Measurements from ENCODE around the gene TREML2. TPM values are rescaled to one million over a fixed set of nuclear protein-coding genes. Genes with fewer than 3 reads are reported as not detected.

The TREML2 gene
- total RNA-seq, 2 donors from 2014 or later, result 0.17 TPM; not detected in 1

DNA sequence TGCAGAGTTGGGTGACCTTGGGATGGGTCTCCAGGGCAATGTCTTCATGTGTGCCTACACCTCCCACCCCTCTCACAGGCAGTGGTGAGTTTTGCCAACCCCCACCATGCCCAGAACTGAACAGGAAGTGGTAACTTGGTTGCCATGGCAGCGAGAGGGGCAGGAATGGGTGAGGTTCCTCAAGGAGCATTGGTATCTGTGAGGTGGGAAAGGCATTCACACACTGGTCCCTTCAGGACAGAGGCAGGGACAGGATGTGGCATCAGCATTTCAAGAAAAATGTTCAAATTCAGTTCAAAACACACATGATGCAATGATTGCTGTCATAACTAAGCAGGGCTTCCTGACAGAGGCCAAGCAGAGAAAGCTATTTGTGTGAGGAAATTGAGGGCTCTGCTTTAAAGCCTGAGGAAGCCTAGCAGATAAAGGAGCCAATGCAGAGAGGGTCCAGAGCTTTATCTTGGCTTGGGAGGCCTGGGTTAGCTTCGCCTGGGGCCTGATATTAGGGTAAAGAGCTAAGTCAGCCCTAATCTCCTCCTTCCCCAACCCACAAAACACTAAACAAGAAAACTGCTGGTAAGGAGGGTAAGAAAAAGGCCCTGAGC, 551 bp downstream of the TREML2 start:
- H3K9me3 ChIP-seq, result no peaks in the 10 kb centered on the region
- TF ChIP-seq, protein P1, sequence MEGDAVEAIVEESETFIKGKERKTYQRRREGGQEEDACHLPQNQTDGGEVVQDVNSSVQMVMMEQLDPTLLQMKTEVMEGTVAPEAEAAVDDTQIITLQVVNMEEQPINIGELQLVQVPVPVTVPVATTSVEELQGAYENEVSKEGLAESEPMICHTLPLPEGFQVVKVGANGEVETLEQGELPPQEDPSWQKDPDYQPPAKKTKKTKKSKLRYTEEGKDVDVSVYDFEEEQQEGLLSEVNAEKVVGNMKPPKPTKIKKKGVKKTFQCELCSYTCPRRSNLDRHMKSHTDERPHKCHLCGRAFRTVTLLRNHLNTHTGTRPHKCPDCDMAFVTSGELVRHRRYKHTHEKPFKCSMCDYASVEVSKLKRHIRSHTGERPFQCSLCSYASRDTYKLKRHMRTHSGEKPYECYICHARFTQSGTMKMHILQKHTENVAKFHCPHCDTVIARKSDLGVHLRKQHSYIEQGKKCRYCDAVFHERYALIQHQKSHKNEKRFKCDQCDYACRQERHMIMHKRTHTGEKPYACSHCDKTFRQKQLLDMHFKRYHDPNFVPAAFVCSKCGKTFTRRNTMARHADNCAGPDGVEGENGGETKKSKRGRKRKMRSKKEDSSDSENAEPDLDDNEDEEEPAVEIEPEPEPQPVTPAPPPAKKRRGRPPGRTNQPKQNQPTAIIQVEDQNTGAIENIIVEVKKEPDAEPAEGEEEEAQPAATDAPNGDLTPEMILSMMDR (IDR thresholded peaks at IDR 0.05), result no peak
- TF ChIP-seq POLR2A (IDR thresholded peaks at IDR 0.05) (no peak), POLR2AphosphoS5 (IDR thresholded peaks at IDR 0.05) (no peak)
- intact Hi-C loops (cut with DNase I), result no loop called here
- WGBS, result 80% methylated on average over 2 of the region's 2 CpGs
- H3K27me3 ChIP-seq (replicated peaks; ENCODE audit: insufficient read depth), result no peaks in the 10 kb centered on the region
- DNase-seq (ENCODE audit: low spot score), result no peak
- H3K4me1 ChIP-seq (replicated peaks), result no peaks in the 10 kb centered on the region
- H3K36me3 ChIP-seq, result no peaks in the 10 kb centered on the region
- no peak overlapping the region for H3K4me3 ChIP-seq
- no peak overlapping the region for H3K27ac ChIP-seq

DNA sequence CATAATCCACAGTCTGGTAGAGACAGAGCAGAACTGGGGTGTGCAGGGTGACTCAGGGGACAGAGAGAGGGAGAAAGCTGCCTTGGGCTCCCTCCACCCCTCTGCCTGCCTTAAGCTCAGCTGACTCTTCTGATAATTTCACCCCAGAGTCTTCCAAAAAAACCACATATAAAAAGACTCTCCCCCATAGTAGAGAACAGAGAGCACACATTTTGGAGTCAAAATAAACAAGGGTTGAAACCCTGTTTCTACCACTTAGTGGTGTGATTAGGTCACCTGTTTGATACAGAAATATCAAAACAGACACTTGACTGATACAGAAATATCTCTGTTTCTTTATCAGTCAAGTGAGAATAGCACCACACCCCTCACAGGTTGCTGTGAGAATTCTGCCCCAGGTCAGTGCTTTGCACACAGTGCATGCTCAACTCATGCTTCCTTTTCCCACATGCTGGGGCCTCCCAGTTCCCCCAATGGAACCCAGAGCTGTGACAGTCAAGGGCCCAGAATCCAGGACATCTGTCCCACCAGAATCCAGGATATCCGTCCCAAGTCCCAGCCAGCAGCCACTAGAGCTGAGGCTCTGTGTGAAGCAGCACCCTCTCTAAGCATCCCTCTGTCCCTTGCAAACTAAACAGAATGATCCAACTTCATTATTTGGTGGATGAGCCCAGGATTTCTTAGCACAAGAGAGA, 1.2 kb downstream of the TREML2 start:
- Histone ChIP-seq H3K4me3 (no peak overlapping the region), H3K27ac (no peak overlapping the region), H3K9me3 (no peaks in the 10 kb centered on the region), H3K4me1 (replicated peaks) (no peaks in the 10 kb centered on the region), H3K36me3 (no peaks in the 10 kb centered on the region), H3K27me3 (replicated peaks; ENCODE audit: insufficient read depth) (no peaks in the 10 kb centered on the region)
- DNase-seq (ENCODE audit: low spot score), result no peak
- no peak for TF ChIP-seq POLR2AphosphoS5 (IDR thresholded peaks at IDR 0.05)
- no peak for TF ChIP-seq POLR2A (IDR thresholded peaks at IDR 0.05)
- TF ChIP-seq, protein P1 (IDR thresholded peaks at IDR 0.05), result no peak
- intact Hi-C loops (cut with DNase I), result no loop called here
- 88% methylated on average over 1 of the region's 1 CpG for WGBS

- Histone ChIP-seq H3K4me1 (replicated peaks) (no peaks in the 10 kb centered on the region), H3K27ac (no peak overlapping the region), H3K36me3 (no peaks in the 10 kb centered on the region), H3K4me3 (no peak overlapping the region), H3K9me3 (no peaks in the 10 kb centered on the region), H3K27me3 (replicated peaks; ENCODE audit: insufficient read depth) (no peaks in the 10 kb centered on the region)
- no peak for DNase-seq (ENCODE audit: low spot score)
- TF ChIP-seq POLR2AphosphoS5 (IDR thresholded peaks at IDR 0.05), result no peak
- TF ChIP-seq, protein P1 (IDR thresholded peaks at IDR 0.05), result no peak
- TF ChIP-seq POLR2A (IDR thresholded peaks at IDR 0.05), result no peak
- intact Hi-C loops (cut with DNase I), result no loop called here
- 100% methylated on average over 3 of the region's 3 CpGs for WGBS
These were observed 3.7 kb downstream of the TREML2 start for GRCh38 chr6:41197234-41197633.

GRCh38 chr6:41194386-41194785, 6.6 kb downstream of the TREML2 start:
- TF ChIP-seq, protein P1 (IDR thresholded peaks at IDR 0.05), result no peak
- TF ChIP-seq POLR2AphosphoS5 (IDR thresholded peaks at IDR 0.05) (no peak), POLR2A (IDR thresholded peaks at IDR 0.05) (no peak)
- 97% methylated on average over 3 of the region's 3 CpGs for WGBS
- Histone ChIP-seq H3K4me1 (replicated peaks) (no peaks in the 10 kb centered on the region), H3K27me3 (replicated peaks; ENCODE audit: insufficient read depth) (no peaks in the 10 kb centered on the region), H3K36me3 (no peaks in the 10 kb centered on the region), H3K4me3 (no peak overlapping the region), H3K9me3 (no peaks in the 10 kb centered on the region), H3K27ac (no peak overlapping the region)
- DNase-seq (ENCODE audit: low spot score), result no peak
- intact Hi-C loops (cut with DNase I), result no loop called here

DNA sequence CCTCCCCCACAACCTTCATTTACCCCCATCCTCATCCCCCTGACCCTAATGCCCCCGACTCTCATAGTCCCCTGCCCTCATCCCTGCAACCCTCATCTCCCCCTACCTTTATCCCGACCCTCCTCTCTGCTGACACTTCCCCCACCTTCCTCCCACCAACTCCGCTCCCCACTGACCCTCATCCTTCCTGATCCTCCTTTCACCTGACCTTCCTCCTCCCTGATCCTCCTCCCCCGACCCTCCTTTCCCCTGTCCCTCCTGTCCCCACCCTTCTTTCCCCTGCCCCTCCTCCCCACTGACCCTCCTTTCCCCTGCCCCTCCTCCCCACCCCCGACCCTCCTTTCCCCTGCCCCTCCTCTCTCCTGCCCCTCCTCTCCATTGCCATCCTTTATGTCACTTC, 7.1 kb downstream of the TREML2 start:
- no peak overlapping the region for H3K27ac ChIP-seq
- H3K4me3 ChIP-seq, result no peak overlapping the region
- H3K27me3 ChIP-seq (replicated peaks; ENCODE audit: insufficient read depth), result no peaks in the 10 kb centered on the region
- WGBS, result 54% methylated on average over 5 of the region's 5 CpGs
- intact Hi-C loops (cut with DNase I), result no loop called here
- H3K36me3 ChIP-seq, result no peaks in the 10 kb centered on the region
- DNase-seq (ENCODE audit: low spot score), result no peak
- H3K9me3 ChIP-seq, result no peaks in the 10 kb centered on the region
- no peaks in the 10 kb centered on the region for H3K4me1 ChIP-seq (replicated peaks)
- TF ChIP-seq, protein P1 (IDR thresholded peaks at IDR 0.05), result no peak
- TF ChIP-seq POLR2A (IDR thresholded peaks at IDR 0.05), result no peak
- no peak for TF ChIP-seq POLR2AphosphoS5 (IDR thresholded peaks at IDR 0.05)
